Measurements from ENCODE around the gene DNAH14. TPM values are rescaled to one million over a fixed set of nuclear protein-coding genes. Genes with fewer than 3 reads are reported as not detected.
"Not testable (repeated sequence)": the region's sequence is repeated elsewhere in the genome, so short reads cannot be mapped to it uniquely, and the experiment has no call there.

Gene DNAH14
- total RNA-seq, 4 donors from 2014 or later, result 0.15 to 0.55 TPM; not detected in 2

DNA sequence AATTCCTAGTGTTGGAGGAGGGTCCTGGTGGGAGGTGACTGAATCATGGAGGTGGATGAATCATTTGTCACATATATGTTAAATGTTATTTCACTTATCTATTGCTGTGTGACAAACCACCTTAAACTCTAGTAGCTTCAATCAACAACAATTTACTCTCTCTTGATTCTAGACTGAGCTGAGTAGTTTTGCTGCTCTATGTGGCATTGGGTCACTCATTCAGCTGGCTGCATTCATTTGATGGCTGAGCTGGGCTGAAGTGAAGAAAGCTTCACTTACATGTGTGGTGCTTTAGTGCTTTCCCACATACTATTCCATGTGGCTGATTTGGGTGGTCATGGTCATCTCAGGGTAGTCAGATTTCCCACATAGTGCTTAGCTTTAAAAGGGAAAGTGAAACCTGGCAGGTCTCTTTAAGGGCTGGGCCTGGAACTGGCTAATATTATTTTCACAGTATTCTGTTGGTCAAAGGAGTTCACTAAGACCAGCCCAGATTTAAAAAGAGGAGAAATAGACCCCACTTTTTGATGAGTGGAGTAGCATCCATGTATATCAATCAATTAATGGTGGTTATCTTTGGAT is 10.5 kb downstream of the DNAH14 start:
- DNase-seq (no peak), ATAC-seq (no peak)
- no peak overlapping the region for H3K27ac ChIP-seq
- no peaks in the 10 kb centered on the region for H3K9me3 ChIP-seq
- intact Hi-C loops (cut with DNase I; ENCODE audit: low total_unique reads), result no loop called here
- no peaks in the 10 kb centered on the region for H3K27me3 ChIP-seq
- in situ Hi-C loops (cut with MboI; ENCODE audit: low sequenced_read_pairs in 4 of 4), result no loop called here
- no peaks in the 10 kb centered on the region for H3K36me3 ChIP-seq
- no peak overlapping the region for H3K4me3 ChIP-seq
- TF ChIP-seq, protein P1, sequence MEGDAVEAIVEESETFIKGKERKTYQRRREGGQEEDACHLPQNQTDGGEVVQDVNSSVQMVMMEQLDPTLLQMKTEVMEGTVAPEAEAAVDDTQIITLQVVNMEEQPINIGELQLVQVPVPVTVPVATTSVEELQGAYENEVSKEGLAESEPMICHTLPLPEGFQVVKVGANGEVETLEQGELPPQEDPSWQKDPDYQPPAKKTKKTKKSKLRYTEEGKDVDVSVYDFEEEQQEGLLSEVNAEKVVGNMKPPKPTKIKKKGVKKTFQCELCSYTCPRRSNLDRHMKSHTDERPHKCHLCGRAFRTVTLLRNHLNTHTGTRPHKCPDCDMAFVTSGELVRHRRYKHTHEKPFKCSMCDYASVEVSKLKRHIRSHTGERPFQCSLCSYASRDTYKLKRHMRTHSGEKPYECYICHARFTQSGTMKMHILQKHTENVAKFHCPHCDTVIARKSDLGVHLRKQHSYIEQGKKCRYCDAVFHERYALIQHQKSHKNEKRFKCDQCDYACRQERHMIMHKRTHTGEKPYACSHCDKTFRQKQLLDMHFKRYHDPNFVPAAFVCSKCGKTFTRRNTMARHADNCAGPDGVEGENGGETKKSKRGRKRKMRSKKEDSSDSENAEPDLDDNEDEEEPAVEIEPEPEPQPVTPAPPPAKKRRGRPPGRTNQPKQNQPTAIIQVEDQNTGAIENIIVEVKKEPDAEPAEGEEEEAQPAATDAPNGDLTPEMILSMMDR (IDR thresholded peaks at IDR 0.05 in 4 of 5, conservative IDR thresholded peaks at IDR 0.05 in 1 of 5), result no peak
- no peak for TF ChIP-seq POLR2A (IDR thresholded peaks at IDR 0.05)
- no peaks in the 10 kb centered on the region for H3K4me1 ChIP-seq

DNA sequence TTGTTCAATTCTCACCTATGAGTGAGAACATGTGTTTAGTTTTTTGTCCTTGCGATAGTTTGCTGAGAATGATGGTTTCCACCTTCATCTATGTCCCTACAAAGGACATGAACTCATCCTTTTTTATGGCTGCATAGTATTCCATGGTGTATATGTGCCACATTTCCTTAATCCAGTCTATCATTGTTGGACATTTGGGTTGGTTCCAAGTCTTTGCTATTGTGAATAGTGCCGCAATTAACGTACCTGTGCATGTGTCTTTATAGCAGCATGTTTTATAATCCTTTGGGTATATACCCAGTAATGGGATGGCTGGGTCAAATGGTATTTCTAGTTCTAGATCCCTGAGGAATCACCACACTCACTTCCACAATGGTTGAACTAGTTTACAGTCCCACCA is 11.3 kb downstream of the DNAH14 start:
- H3K27ac ChIP-seq; H3K36me3 ChIP-seq; H3K27me3 ChIP-seq; ATAC-seq; in situ Hi-C loops (cut with MboI; ENCODE audit: low sequenced_read_pairs in 4 of 4); intact Hi-C loops (cut with DNase I; ENCODE audit: low total_unique reads); H3K4me1 ChIP-seq; DNase-seq; H3K9me3 ChIP-seq; H3K4me3 ChIP-seq: not testable (repeated sequence)

DNA sequence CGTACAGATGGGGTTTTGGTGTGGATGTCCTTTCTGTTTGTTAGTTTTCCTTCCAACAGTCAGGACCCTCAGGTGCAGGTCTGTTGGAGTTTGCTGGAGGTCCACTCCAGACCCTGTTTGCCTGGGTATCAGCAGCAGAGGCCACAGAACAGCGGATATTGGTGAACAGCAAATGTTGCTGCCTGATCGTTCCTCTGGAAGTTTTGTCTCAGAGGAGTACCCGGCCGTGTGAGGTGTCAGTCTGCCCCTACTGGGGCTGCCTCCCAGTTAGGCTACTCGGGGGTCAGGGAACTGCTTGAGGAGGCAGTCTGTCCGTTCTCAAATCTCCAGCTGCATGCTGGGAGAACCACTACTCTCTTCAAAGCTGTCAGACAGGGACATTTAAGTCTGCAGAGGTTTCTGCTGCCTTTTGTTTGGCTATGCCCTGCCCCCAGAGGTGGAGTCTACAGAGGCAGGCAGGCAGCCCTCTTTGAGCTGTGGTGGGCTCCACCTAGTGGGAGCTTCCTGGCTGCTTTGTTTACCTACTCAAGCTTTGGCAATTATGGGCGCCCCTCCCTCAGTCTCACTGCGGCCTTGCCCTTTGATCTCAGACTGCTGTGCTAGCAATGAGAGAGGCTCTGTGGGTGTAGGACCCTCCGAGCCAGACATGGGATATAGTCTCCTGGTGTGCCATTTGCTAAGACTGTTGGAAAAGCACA is 16.3 kb downstream of the DNAH14 start:
- in situ Hi-C loops (cut with MboI; ENCODE audit: low sequenced_read_pairs in 4 of 4); H3K36me3 ChIP-seq; H3K27ac ChIP-seq; H3K27me3 ChIP-seq; H3K4me1 ChIP-seq; DNase-seq; intact Hi-C loops (cut with DNase I; ENCODE audit: low total_unique reads); ATAC-seq; H3K9me3 ChIP-seq; H3K4me3 ChIP-seq: not testable (repeated sequence)

DNA sequence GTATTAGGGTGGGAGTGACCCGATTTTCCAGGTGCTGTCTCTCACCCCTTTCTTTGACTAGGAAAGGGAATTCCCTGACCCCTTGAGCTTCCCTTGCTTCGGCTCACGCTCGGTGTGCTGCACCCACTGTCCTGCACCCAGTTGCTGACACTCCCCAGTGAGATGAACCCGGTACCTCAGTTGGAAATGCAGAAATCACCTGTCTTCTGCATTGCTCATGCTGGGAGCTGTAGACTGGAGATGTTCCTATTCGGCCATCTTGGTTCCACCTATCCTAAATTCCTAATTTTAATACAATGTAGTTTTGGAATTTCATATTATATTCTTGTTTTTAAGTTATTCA is 16.8 kb downstream of the DNAH14 start:
- DNase-seq; in situ Hi-C loops (cut with MboI; ENCODE audit: low sequenced_read_pairs in 4 of 4); H3K27ac ChIP-seq; ATAC-seq; H3K36me3 ChIP-seq; intact Hi-C loops (cut with DNase I; ENCODE audit: low total_unique reads); H3K4me3 ChIP-seq; H3K9me3 ChIP-seq; H3K27me3 ChIP-seq; H3K4me1 ChIP-seq: not testable (repeated sequence)

DNA sequence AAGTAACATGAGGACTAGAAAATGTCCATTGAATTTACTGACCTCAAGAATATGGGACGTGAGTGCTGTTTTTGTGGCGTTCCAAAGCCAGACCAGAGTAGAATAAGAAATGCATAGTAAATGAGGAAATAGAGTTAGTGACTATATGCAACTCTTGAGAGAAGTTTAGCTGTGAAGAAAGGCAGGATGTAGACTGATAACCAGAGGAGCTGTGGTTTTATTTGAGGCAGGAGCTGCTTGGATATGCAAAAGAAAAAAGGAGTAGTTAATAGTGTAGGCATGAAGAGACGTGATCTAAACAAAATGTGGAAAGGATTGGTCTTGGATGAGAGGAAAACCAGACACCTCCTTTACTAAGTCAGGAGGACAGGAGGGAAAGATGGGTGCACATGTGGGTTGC is 28.2 kb downstream of the DNAH14 start:
- H3K4me1 ChIP-seq, result no peaks in the 10 kb centered on the region
- H3K9me3 ChIP-seq, result no peaks in the 10 kb centered on the region
- no peaks in the 10 kb centered on the region for H3K27me3 ChIP-seq
- in situ Hi-C loops (cut with MboI; ENCODE audit: low sequenced_read_pairs in 4 of 4) (no loop called here), intact Hi-C loops (cut with DNase I; ENCODE audit: low total_unique reads) (no loop called here)
- H3K36me3 ChIP-seq, result no peaks in the 10 kb centered on the region
- ATAC-seq (no peak), DNase-seq (no peak)
- no peak overlapping the region for H3K27ac ChIP-seq
- H3K4me3 ChIP-seq, result no peak overlapping the region
- no peak for TF ChIP-seq POLR2A (IDR thresholded peaks at IDR 0.05)
- TF ChIP-seq, protein P1 (IDR thresholded peaks at IDR 0.05 in 4 of 5, conservative IDR thresholded peaks at IDR 0.05 in 1 of 5), result no peak

DNA sequence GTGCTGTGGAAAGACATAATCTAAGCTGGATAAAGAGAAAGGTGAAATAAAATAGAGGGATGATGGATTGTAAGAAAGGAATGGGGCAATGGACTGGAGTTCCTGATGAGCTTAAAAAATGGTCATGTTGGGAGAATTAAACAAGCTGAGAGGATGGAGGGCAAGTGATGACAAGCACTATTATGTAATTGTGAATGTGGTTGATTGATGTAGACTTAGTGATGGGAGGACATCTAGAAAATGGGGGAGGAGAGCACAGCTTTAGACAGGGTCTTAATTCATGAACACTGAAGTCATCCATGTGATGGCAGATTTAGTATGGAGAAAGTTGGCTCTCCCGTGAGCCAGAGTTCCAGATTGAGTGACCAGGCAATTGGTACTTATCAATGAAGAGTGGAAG is 29.0 kb downstream of the DNAH14 start:
- ATAC-seq, result no peak

More for the DNA sequence above, 29.0 kb downstream of the DNAH14 start:
- intact Hi-C loops (cut with DNase I; ENCODE audit: low total_unique reads) (no loop called here), in situ Hi-C loops (cut with MboI; ENCODE audit: low sequenced_read_pairs in 4 of 4) (no loop called here)
- H3K36me3 ChIP-seq, result no peaks in the 10 kb centered on the region
- H3K4me1 ChIP-seq, result no peaks in the 10 kb centered on the region
- TF ChIP-seq, protein P1 (IDR thresholded peaks at IDR 0.05 in 4 of 5, conservative IDR thresholded peaks at IDR 0.05 in 1 of 5), result no peak
- TF ChIP-seq POLR2A (IDR thresholded peaks at IDR 0.05), result no peak
- H3K4me3 ChIP-seq, result no peak overlapping the region
- H3K9me3 ChIP-seq, result no peaks in the 10 kb centered on the region
- no peak overlapping the region for H3K27ac ChIP-seq
- no peaks in the 10 kb centered on the region for H3K27me3 ChIP-seq
- DNase-seq, result no peak
